Astrocyte (in vitro differentiated cells and primary cell): Measurements from ENCODE around the gene L3MBTL2. TPM values are rescaled to one million over a fixed set of nuclear protein-coding genes. Genes with fewer than 3 reads are reported as not detected.
A peak's percentile ranks its signal among the peaks of the same experiment; 100 is the strongest.

Experiments
- DNase-seq: peaks from one replicate; pipeline ENCODE4 v3.0.0-alpha.2; 2010; ENCODE audit warnings: low read depth
- FAIRE-seq: peaks from 2 replicates; lab custom pipeline; 2011; peaks lifted over from hg19 to GRCh38; lab: Jason Lieb, UNC
- H2AFZ ChIP-seq: 2 replicates; pipeline ENCODE4 v1.6.0; 2012; ENCODE audit warnings: low read depth, low read length, inconsistent platforms
- H3K27ac ChIP-seq: 2 replicates; pipeline ENCODE4 v1.5.1; 2011; ENCODE audit warnings: low read depth, low read length, inconsistent platforms
- H3K27me3 ChIP-seq: 2 replicates; pipeline ENCODE4 v1.6.0; 2011; ENCODE audit warnings: low read length, inconsistent platforms; ENCODE audit not compliant: insufficient read depth
- H3K36me3 ChIP-seq: 2 replicates; pipeline ENCODE4 v1.5.1; 2011; ENCODE audit warnings: low read length, inconsistent platforms; ENCODE audit not compliant: insufficient read depth
- H3K4me1 ChIP-seq: 2 replicates; pipeline ENCODE4 v1.5.1; 2011; ENCODE audit warnings: low read length, inconsistent platforms; ENCODE audit not compliant: insufficient read depth
- H3K4me2 ChIP-seq: 2 replicates; pipeline ENCODE4 v1.6.0; 2012; ENCODE audit warnings: low read length, inconsistent platforms
- H3K4me3 ChIP-seq: 2 replicates; pipeline ENCODE4 v1.5.1; 2011; ENCODE audit warnings: low read depth, mild to moderate bottlenecking, low read length, inconsistent platforms; ENCODE audit not compliant: insufficient read depth
- H3K79me2 ChIP-seq: 2 replicates; pipeline ENCODE4 v1.6.0; 2012; ENCODE audit warnings: mild to moderate bottlenecking, low read length, inconsistent platforms; ENCODE audit not compliant: insufficient read depth
- H3K9ac ChIP-seq: 2 replicates; pipeline ENCODE4 v1.6.0; 2012; ENCODE audit warnings: mild to moderate bottlenecking, low read length, inconsistent platforms
- H3K9me3 ChIP-seq: 2 replicates; pipeline ENCODE4 v1.5.1; 2012; ENCODE audit warnings: low read depth, mild to moderate bottlenecking, low read length, inconsistent platforms; ENCODE audit not compliant: insufficient read depth
- H4K20me1 ChIP-seq: 2 replicates; pipeline ENCODE4 v1.6.0; 2012; ENCODE audit warnings: low read length, inconsistent platforms; ENCODE audit not compliant: insufficient read depth
- H3K27ac Mint-ChIP-seq: one replicate; pipeline ENCODE4 v1.8.0; 2021; ENCODE audit warnings: mild to moderate bottlenecking, mixed read lengths; ENCODE audit not compliant: unreplicated experiment
- H3K27me3 Mint-ChIP-seq: one replicate; pipeline ENCODE4 v1.8.0; 2021; ENCODE audit warnings: low read depth, mixed read lengths; ENCODE audit not compliant: unreplicated experiment
- H3K36me3 Mint-ChIP-seq: one replicate; pipeline ENCODE4 v1.8.0; 2021; ENCODE audit warnings: low read depth, mixed read lengths; ENCODE audit not compliant: unreplicated experiment
- H3K4me1 Mint-ChIP-seq: one replicate; pipeline ENCODE4 v1.8.0; 2021; ENCODE audit warnings: low read depth, mixed read lengths; ENCODE audit not compliant: unreplicated experiment
- H3K4me3 Mint-ChIP-seq: one replicate; pipeline ENCODE4 v1.8.0; 2021; ENCODE audit warnings: mild to moderate bottlenecking, moderate library complexity, mixed read lengths; ENCODE audit not compliant: unreplicated experiment
- H3K9me3 Mint-ChIP-seq: one replicate; pipeline ENCODE4 v1.8.0; 2021; ENCODE audit warnings: mild to moderate bottlenecking, mixed read lengths; ENCODE audit not compliant: unreplicated experiment
- CTCF ChIP-seq: IDR thresholded peaks from 2 replicates; pipeline ENCODE4 v1.5.1; 2011; ENCODE audit warnings: low read depth, mild to moderate bottlenecking, inconsistent platforms, low read length, moderate library complexity; ENCODE audit not compliant: insufficient read depth
- EZH2 ChIP-seq: IDR thresholded peaks from 2 replicates; pipeline ENCODE4 v1.6.1; 2012; ENCODE audit warnings: mild to moderate bottlenecking, low read length, inconsistent platforms; ENCODE audit not compliant: insufficient read depth
- microRNA-seq: library from miRNA; unstranded; fragments of <30 nt; microRNA quantifications from one replicate; pipeline ENCODE4 v1.2.0, GENCODE V29; 2020
- total RNA-seq: library from RNA; stranded (reverse); gene quantifications from 2 replicates; pipeline ENCODE4 v1.2.1, GENCODE V29; 2021

L3MBTL2 gene
- total RNA-seq, 1 donor from 2014 or later, result 20.6 TPM

- H4K20me1 ChIP-seq, result peaks cover 41% of the 10 kb centered on the region
- no peak for FAIRE-seq
- no peak overlapping the region for H3K4me2 ChIP-seq
- H3K27ac ChIP-seq, result no peak overlapping the region
- Mint-ChIP-seq H3K9me3 (no peaks in the 10 kb centered on the region), H3K27ac (no peak overlapping the region), H3K36me3 (peaks cover 19% of the 10 kb centered on the region), H3K27me3 (no peaks in the 10 kb centered on the region), H3K4me3 (no peak overlapping the region), H3K4me1 (peaks cover 1% of the 10 kb centered on the region)
- H3K9ac ChIP-seq, result no peak overlapping the region
- DNase-seq, result no peak
- peaks cover 67% of the 10 kb centered on the region for H3K79me2 ChIP-seq
- no peak overlapping the region for H3K4me3 ChIP-seq
- H2AFZ ChIP-seq, result no peak overlapping the region
- peaks cover 9% of the 10 kb centered on the region for H3K4me1 ChIP-seq
- H3K36me3 ChIP-seq, result peaks cover 30% of the 10 kb centered on the region
- no peaks in the 10 kb centered on the region for H3K27me3 ChIP-seq
- TF ChIP-seq CTCF (no peak), EZH2 (no peak)
- no peaks in the 10 kb centered on the region for H3K9me3 ChIP-seq
These were observed 75.0 kb downstream of the L3MBTL2 start for GRCh38 chr22:41280065-41280464.

- no peak overlapping the region for H2AFZ ChIP-seq
- TF ChIP-seq CTCF, result no peak
- TF ChIP-seq EZH2, result no peak
- Mint-ChIP-seq H3K4me1 (peaks cover 4% of the 10 kb centered on the region), H3K9me3 (no peaks in the 10 kb centered on the region), H3K4me3 (no peak overlapping the region), H3K36me3 (peaks cover 15% of the 10 kb centered on the region), H3K27ac (no peak overlapping the region), H3K27me3 (no peaks in the 10 kb centered on the region)
- no peak overlapping the region for H3K9ac ChIP-seq
- peaks cover 27% of the 10 kb centered on the region for H3K36me3 ChIP-seq
- no peak for FAIRE-seq
- H3K4me2 ChIP-seq, result no peak overlapping the region
- H3K4me3 ChIP-seq, result no peak overlapping the region
- no peak for DNase-seq
- peaks cover 73% of the 10 kb centered on the region for H3K79me2 ChIP-seq
- H3K27ac ChIP-seq, result no peak overlapping the region
- H3K4me1 ChIP-seq, result peaks cover 11% of the 10 kb centered on the region
- no peaks in the 10 kb centered on the region for H3K27me3 ChIP-seq
- no peaks in the 10 kb centered on the region for H3K9me3 ChIP-seq
- peaks cover 41% of the 10 kb centered on the region for H4K20me1 ChIP-seq
These were observed 75.7 kb downstream of the L3MBTL2 start for GRCh38 chr22:41280854-41281253.

Small RNA genes within 50 kb of the gene (microRNA-seq; reads per million reads assigned to microRNA genes)
- 3.0 reads per million, percentile 6 among the genes with 10 or more reads in this experiment for gene MIR6889

Other genes with a start within 250 kb of the L3MBTL2 start
- 54.4 and 64.7 TPM in 2 replicates for gene EP300, start 112.7 kb upstream of the L3MBTL2 start, total RNA-seq
- gene CHADL, start 35.6 kb downstream of the L3MBTL2 start, total RNA-seq, result 0.23 and 0.34 TPM in 2 replicates
- 68.4 and 77.8 TPM in 2 replicates for gene RANGAP1, start 80.9 kb downstream of the L3MBTL2 start, total RNA-seq
- gene ZC3H7B, start 96.2 kb downstream of the L3MBTL2 start, total RNA-seq, result 66.6 and 66.7 TPM in 2 replicates
- gene TEF, start 176.6 kb downstream of the L3MBTL2 start, total RNA-seq, result 5.9 and 6.3 TPM in 2 replicates
- 48.1 and 54.6 TPM in 2 replicates for gene TOB2, start 241.5 kb downstream of the L3MBTL2 start, total RNA-seq